ENCODE data around the gene PPP6R2. TPM values are rescaled to one million over a fixed set of nuclear protein-coding genes. Genes with fewer than 3 reads are reported as not detected.

The PPP6R2 gene
- total and polyA plus RNA-seq, 2 of the 8 experiments (the other 6 are each of a cell fraction or from before 2014, with no cell fraction given) = 25.0 to 32.2 TPM

- TF ChIP-seq KDM5A (IDR thresholded peaks at IDR 0.05; ENCODE audit: low read length) (no peak), SIX5 (IDR thresholded peaks at IDR 0.05; ENCODE audit: low read depth, low read length) (no peak)
These were observed 25.9 kb upstream of the PPP6R2 start (continued) for GRCh38 chr22:50317178-50317577.
